Iris pigment epithelial cell (primary cell): Measurements from ENCODE around the gene ASB4.
"Not testable (repeated sequence)": the region's sequence is repeated elsewhere in the genome, so short reads cannot be mapped to it uniquely, and the experiment has no call there.

Experiments
- DNase-seq: peaks from one replicate; pipeline ENCODE4 v3.0.0-alpha.2; 2011; ENCODE audit warnings: low read depth

ASB4 gene

GRCh38 chr7:95478272-95479037 lies 7.3 kb upstream of the ASB4 start:
- no peak for DNase-seq

- DNase-seq = no peak
Observed at GRCh38 chr7:95479992-95480624, 5.6 kb upstream of the ASB4 start.

GRCh38 chr7:95481271-95482165 lies 4.2 kb upstream of the ASB4 start:
- DNase-seq = no peak

- no peak for DNase-seq
Observed at GRCh38 chr7:95482424-95482823, 3.3 kb upstream of the ASB4 start.

GRCh38 chr7:95490231-95490762 lies 4.6 kb downstream of the ASB4 start:
- no peak for DNase-seq

- DNase-seq = no peak
Observed at GRCh38 chr7:95491201-95491600, 5.5 kb downstream of the ASB4 start.

- DNase-seq = peak; percentile 46
Observed at GRCh38 chr7:95491634-95492314, 6.0 kb downstream of the ASB4 start.

GRCh38 chr7:95493247-95493646 lies 7.5 kb downstream of the ASB4 start:
- peak; percentile 86 for DNase-seq

- no peak for DNase-seq
Observed at GRCh38 chr7:95493844-95494243, 8.1 kb downstream of the ASB4 start.

GRCh38 chr7:95501261-95501832 lies 15.6 kb downstream of the ASB4 start:
- DNase-seq = peak; percentile 45

GRCh38 chr7:95502403-95502802 lies 16.7 kb downstream of the ASB4 start:
- no peak for DNase-seq

GRCh38 chr7:95503271-95504131 lies 17.8 kb downstream of the ASB4 start:
- DNase-seq = no peak

- not testable (repeated sequence) for DNase-seq
Observed at GRCh38 chr7:95504132-95504588, 18.4 kb downstream of the ASB4 start.

- DNase-seq = no peak
Observed at GRCh38 chr7:95508780-95509179, 23.0 kb downstream of the ASB4 start.

GRCh38 chr7:95509199-95509598 lies 23.5 kb downstream of the ASB4 start:
- peak; percentile 92 for DNase-seq

- peak; percentile 76 for DNase-seq
Observed at GRCh38 chr7:95511716-95512260, 26.0 kb downstream of the ASB4 start.

GRCh38 chr7:95517458-95517857 lies 31.7 kb downstream of the ASB4 start:
- no peak for DNase-seq

GRCh38 chr7:95517870-95518269 lies 32.1 kb downstream of the ASB4 start:
- DNase-seq = no peak

GRCh38 chr7:95520136-95520535 lies 34.4 kb downstream of the ASB4 start:
- DNase-seq = no peak

GRCh38 chr7:95525503-95525902 lies 39.8 kb downstream of the ASB4 start:
- no peak for DNase-seq
